Fibroblast of lung (primary cell): ENCODE measurements around the gene GPC3.

ENCODE experiments used
- CTCF ChIP-seq, 2 donors: IDR thresholded peaks in 1 of 2; conservative IDR thresholded peaks in 1 of 2; 1 replicate in 1 of 2; 2 replicates in 1 of 2; pipeline ENCODE4 v1.5.1; 2011 to 2012; ENCODE audit warnings: low read length in 2 of 2, control low read depth in 1 of 2, inconsistent platforms in 1 of 2, low read depth in 1 of 2, mild to moderate bottlenecking in 1 of 2
- EZH2 ChIP-seq: IDR thresholded peaks from 2 replicates; pipeline ENCODE4 v1.5.1; 2012; ENCODE audit warnings: low read length, control low read depth, mild to moderate bottlenecking; ENCODE audit errors: missing control alignments

GRCh38 chrX:133992882-133993281, 7.5 kb upstream of the GPC3 start:
- TF ChIP-seq CTCF (conservative IDR thresholded peaks at IDR 0.05 in 1 of 2, IDR thresholded peaks at IDR 0.05 in 1 of 2; ENCODE audit: low read depth in 1 of 2, low read length in 2 of 2) (no peak), EZH2 (no peak)
